Jurkat, Clone E6-1 (cell line): ENCODE measurements around the gene DNAH14.
"Not testable (repeated sequence)": the region's sequence is repeated elsewhere in the genome, so short reads cannot be mapped to it uniquely, and the experiment has no call there.

Source experiments
- DNase-seq: peaks from one replicate; pipeline ENCODE4 v3.0.0-alpha.2; 2011; ENCODE audit warnings: low read depth, low spot score
- H3K4me3 ChIP-seq: 2 replicates; pipeline ENCODE4 v1.5.1; 2011; ENCODE audit warnings: mild to moderate bottlenecking, low read length, control low read depth, moderate library complexity

The DNAH14 gene

GRCh38 chr1:225304996-225305395 lies 375.5 kb downstream of the DNAH14 start:
- no peak overlapping the region for H3K4me3 ChIP-seq
- DNase-seq = no peak

- not testable (repeated sequence) for H3K4me3 ChIP-seq, DNase-seq
Observed at GRCh38 chr1:225310544-225310943, 381.1 kb downstream of the DNAH14 start.

- DNase-seq = peak; percentile 39
- no peak overlapping the region for H3K4me3 ChIP-seq
Observed at GRCh38 chr1:225318706-225319575, 389.5 kb downstream of the DNAH14 start.

GRCh38 chr1:225319871-225320270 lies 390.4 kb downstream of the DNAH14 start:
- DNase-seq = no peak
- H3K4me3 ChIP-seq = no peak overlapping the region

GRCh38 chr1:225321784-225322183 lies 392.3 kb downstream of the DNAH14 start:
- H3K4me3 ChIP-seq = no peak overlapping the region
- DNase-seq = no peak

GRCh38 chr1:225329041-225329440 lies 399.6 kb downstream of the DNAH14 start:
- DNase-seq = no peak
- H3K4me3 ChIP-seq = no peak overlapping the region

- H3K4me3 ChIP-seq, DNase-seq: not testable (repeated sequence)
Observed at GRCh38 chr1:225329996-225330395, 400.5 kb downstream of the DNAH14 start.

GRCh38 chr1:225332686-225333085 lies 403.2 kb downstream of the DNAH14 start:
- DNase-seq = no peak
- no peak overlapping the region for H3K4me3 ChIP-seq

- H3K4me3 ChIP-seq, DNase-seq: not testable (repeated sequence)
Observed at GRCh38 chr1:225335098-225335778, 405.8 kb downstream of the DNAH14 start.

- no peak for DNase-seq
- H3K4me3 ChIP-seq = no peak overlapping the region
Observed at GRCh38 chr1:225338545-225338944, 409.1 kb downstream of the DNAH14 start.

GRCh38 chr1:225341642-225342041 lies 412.2 kb downstream of the DNAH14 start:
- DNase-seq = no peak
- H3K4me3 ChIP-seq = no peak overlapping the region

GRCh38 chr1:225342695-225343094 lies 413.2 kb downstream of the DNAH14 start:
- no peak overlapping the region for H3K4me3 ChIP-seq
- no peak for DNase-seq

- H3K4me3 ChIP-seq = no peak overlapping the region
- peak; percentile 45 for DNase-seq
Observed at GRCh38 chr1:225343618-225344017, 414.1 kb downstream of the DNAH14 start.

- no peak overlapping the region for H3K4me3 ChIP-seq
- no peak for DNase-seq
Observed at GRCh38 chr1:225347123-225347683, 417.7 kb downstream of the DNAH14 start.

GRCh38 chr1:225348400-225348799 lies 418.9 kb downstream of the DNAH14 start:
- no peak for DNase-seq
- no peak overlapping the region for H3K4me3 ChIP-seq

- no peak overlapping the region for H3K4me3 ChIP-seq
- DNase-seq = no peak
Observed at GRCh38 chr1:225349826-225350225, 420.4 kb downstream of the DNAH14 start.

GRCh38 chr1:225350872-225351271 lies 421.4 kb downstream of the DNAH14 start:
- no peak overlapping the region for H3K4me3 ChIP-seq
- DNase-seq = no peak

GRCh38 chr1:225354906-225355305 lies 425.4 kb downstream of the DNAH14 start:
- H3K4me3 ChIP-seq = no peak overlapping the region
- DNase-seq = no peak

- no peak for DNase-seq
Observed at GRCh38 chr1:225355863-225356262, 426.4 kb downstream of the DNAH14 start.

GRCh38 chr1:225360119-225360518 lies 430.6 kb downstream of the DNAH14 start:
- DNase-seq = no peak
- no peak overlapping the region for H3K4me3 ChIP-seq

More at GRCh38 chr1:225355863-225356262, 426.4 kb downstream of the DNAH14 start:
- H3K4me3 ChIP-seq = no peak overlapping the region
